Measurements from ENCODE around the gene PODXL. TPM values are rescaled to one million over a fixed set of nuclear protein-coding genes. Genes with fewer than 3 reads are reported as not detected.

The PODXL gene
- total RNA-seq, 2 donors from 2014 or later: 41.9 to 46.7 TPM

DNA sequence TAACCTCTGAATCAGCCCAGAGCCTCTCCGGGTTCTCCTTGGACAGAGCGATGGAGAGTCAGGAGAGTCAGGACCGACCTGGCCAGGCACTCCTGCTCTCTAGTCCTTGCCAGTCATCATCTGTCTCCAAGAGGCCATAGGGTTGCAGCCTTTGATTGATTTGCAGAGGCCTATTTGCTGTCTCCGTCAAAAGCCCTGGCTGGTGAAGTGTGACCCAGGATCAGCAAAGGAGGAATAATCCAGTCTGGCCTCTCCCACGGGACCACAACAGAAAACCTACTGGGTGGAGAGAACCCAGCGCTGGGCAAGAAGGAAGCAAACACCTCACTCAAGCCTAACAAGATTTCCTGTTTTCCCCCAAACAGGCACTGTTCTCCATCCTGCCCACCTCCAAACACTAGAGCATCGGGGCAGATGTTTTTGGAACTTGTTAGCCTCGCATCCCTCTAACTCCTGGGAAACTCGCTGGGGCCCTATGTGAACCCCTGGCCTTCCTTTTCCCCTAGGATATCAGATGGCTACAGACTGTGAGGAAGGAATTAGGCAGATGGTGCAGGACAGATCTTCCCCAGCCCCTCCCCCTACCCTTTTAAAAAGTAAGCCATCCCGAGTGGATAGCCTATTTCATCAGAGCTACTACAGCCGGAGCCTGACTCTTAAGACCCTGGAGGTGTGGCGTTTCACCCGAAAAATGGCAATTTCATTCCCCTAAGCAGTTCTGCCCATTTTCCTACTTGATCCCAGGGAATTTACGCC, 54.3 kb downstream of the PODXL start:
- no peak for DNase-seq (ENCODE audit: low spot score)
- intact Hi-C loops (cut with DNase I): no loop called here

DNA sequence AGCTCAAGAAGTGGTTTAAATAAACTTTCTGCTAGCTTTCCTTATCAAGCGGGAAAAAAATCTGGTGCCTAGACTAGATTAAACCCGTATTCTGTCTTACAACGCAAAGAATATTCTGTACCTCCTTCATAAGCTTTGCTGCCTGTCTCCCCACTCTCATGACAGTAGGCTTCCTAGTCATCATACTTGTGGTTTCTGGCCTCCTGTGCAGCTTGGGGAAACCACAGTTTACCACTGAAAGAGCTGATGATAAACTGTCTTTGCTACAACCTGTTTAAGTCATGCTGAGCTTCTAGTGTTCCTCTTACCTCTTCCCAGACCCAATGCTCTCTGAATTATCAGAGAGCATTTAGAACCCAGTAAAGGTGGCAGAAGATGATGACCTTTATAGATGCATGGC, 55.0 kb downstream of the PODXL start:
- intact Hi-C loops (cut with DNase I): no loop called here
- DNase-seq (ENCODE audit: low spot score): no peak

DNA sequence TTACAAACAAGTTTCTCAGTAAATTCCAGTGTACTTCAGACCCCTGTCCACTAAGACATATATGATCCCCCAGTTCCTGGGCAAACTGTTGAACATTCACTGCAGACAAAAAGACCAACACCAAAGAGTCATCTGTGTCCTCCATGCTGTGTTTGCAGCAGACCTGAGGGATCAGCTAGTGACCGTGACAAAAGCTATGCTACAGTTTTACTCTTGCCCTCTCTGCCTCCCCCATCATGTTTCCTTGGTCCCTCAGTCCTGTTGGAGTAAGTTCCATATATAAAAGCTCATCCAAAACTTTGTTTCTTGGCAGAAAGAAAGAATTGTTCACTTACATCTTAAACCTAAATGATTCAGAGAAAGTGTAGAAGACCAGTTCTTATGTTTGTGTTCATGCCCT, 56.1 kb downstream of the PODXL start:
- intact Hi-C loops (cut with DNase I): no loop called here
- no peak for DNase-seq (ENCODE audit: low spot score)

DNA sequence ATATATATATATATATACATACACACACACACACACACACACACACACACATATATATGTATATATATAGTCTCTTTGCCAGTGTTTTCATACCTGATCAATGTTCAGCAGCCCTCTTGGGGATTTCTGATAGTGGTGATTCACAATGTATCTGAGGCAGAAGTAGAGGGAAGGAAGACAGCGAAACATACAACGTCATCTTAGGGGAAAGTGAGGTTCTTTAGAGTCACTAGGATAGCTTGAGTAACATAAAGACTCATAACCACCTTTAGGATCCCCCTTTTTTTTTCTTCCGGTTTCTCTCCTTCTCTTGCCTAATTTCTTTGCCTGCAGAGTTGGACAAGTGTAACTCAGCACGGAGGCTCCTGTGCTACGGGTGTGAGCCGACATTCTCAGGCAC, 56.6 kb downstream of the PODXL start:
- DNase-seq (ENCODE audit: low spot score): no peak
- intact Hi-C loops (cut with DNase I): no loop called here

DNA sequence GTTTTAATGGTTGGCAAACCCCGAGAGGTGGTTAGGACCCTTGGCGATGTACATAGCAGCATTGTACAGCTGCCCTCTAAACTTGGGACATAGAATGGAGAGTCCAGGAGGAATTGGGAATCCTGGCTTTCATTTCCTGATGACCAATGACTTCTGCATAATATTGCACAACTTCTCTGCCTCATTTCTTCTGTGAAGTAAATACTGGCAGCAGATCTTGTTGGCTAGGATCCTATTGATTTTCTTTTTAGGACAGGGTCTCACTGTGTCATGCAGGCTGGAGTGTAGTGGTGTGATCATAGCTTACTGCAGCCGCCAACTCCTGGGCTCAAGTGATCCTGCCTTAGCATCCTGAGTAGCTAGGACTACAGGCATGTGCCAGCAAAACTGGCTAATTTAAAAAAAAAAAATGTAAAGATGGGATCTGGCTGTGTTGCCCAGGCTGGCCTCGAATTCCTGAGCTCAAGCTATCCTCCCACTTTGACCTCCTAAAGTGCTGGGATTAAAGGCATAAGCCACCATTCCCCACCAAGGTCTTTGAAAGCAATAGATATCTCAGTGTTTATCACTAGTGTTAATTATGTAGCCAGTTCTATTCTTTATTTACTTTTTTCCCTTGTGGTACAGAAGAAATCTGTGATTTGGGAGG, 58.1 kb downstream of the PODXL start:
- no peak for DNase-seq (ENCODE audit: low spot score)
- intact Hi-C loops (cut with DNase I): no loop called here

DNA sequence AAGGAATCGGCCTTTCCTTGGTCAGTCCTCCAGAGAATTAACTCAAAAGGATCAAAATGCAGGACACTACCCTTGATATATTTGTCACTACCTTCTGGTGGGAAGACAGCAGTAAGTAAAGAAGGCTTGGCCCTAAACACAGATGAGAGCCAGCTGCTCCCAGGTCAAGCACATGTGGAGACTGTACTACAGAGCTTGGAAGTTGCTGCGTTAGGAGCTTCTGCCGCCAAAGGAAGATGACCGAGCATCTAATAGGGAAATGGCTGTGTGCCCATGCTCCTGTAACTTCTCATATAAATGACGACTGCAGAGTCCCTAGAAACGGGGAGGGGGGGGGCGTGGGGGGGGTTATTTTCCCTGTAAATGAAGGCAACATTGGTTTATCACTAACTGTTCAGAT, 59.0 kb downstream of the PODXL start:
- intact Hi-C loops (cut with DNase I): no loop called here
- DNase-seq (ENCODE audit: low spot score): no peak

DNA sequence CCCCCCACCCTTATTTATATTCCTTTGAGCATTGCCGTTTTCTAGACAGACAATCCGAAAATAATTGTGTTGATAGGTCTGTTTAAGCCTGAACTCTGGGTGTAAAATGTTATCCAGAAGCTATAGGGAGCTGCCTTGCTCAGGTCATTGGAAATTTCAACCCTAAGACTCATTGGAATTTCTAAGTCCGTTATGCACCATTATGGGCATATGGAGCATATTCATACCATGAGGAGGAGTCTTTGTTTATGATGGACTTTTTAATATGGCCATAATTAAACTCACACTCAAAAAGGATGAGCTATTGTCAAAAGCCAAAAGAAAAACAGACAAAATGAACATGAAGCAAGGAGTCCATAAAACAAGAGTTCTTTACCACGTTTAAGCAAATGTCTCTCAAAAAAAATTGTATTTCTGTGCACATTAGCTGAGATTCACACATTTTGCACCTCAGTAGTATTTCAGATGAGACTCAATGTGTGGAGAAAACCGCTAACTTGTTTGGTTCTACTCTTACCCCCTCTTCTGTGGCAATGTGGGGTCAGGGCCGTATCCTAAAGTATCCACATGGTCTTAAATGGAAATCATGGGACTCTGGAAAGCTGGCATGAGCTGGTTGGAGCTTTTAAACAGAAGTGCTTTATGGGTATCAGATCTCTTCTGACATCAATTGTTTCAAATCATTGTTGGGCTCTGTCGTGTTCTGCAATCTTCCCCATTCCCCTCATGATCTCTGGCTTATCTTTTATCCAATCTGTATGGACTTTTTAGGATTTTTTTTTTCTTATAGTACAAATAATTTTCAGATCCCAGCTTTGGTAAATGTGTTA, 60.5 kb downstream of the PODXL start:
- intact Hi-C loops (cut with DNase I): no loop called here
- no peak for DNase-seq (ENCODE audit: low spot score)

DNA sequence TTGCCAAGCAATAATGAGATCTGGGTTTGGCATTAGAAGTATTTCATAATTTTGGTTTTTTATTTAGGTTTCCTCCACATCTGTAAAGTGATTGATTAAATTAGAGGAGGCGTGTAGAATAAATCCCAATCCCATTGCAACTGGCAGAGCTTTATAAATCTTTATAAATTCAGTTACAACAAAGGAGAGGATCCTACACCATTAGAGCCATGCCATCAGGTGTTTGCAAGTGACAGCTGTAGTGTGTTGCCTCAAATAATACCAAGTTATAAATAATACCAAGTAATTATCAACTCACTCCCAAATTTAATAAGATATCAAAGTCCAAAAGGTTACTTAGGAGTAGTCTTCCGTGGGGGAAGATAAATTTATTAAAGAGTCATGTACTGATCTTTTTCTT, 62.2 kb downstream of the PODXL start:
- DNase-seq (ENCODE audit: low spot score): no peak
- intact Hi-C loops (cut with DNase I): no loop called here

DNA sequence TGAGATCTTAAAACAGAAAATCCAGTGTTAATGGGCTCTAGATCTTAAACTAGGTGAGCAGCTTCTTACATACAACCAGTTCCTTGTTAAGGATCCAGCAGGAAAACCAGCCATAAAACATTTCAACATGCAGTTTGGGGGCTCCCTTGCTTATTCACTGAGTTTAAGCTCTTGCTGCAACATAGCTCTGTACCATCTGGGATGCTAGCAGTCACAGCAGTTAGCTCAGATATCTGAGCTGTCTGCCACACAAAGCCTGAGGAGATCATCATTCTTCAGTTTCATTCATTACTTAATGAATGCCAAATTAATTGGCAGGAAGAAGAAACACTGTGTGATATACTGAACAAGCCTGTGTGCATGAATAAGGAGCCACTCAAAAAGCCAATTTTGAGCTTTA, 62.8 kb downstream of the PODXL start:
- DNase-seq (ENCODE audit: low spot score): no peak
- intact Hi-C loops (cut with DNase I): no loop called here

DNA sequence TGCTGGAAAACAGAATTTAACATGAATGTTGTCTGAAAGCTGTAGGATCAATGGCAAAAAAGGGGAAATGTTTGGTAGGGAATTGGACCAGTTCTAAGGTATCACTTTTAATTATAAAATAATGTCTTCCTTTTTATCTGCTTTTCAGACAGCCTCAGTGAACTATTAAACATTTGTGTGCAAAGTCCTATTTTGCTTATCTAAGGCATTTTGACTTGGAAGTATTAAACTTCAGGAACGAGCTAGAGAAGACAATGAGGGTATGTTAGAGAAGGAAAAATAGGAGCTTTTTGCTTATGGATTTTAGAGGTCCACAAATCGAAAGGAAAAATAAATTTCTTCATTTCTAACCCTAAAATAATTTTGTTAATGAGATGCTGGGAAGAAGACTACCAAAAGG, 63.3 kb downstream of the PODXL start:
- DNase-seq (ENCODE audit: low spot score): no peak
- intact Hi-C loops (cut with DNase I): no loop called here

DNA sequence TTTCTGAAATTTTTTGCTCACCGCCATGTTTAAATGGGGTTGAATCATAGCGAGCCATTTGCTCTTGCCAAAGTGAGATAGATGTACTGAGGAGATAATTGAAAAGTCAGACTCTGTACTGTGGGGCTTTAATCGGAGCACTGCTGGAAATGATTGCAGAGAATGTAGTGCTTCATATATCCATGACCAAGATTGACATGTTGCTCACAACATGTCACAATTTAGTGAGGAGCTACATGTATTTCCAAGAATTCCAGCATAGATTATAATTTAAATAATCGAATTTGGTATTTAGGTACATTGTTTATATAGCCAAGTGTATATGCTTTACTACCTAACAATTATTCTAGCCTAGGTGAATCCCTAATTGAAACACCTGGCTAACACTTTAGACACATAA, 66.5 kb downstream of the PODXL start:
- DNase-seq (ENCODE audit: low spot score): no peak
- intact Hi-C loops (cut with DNase I): no loop called here

DNA sequence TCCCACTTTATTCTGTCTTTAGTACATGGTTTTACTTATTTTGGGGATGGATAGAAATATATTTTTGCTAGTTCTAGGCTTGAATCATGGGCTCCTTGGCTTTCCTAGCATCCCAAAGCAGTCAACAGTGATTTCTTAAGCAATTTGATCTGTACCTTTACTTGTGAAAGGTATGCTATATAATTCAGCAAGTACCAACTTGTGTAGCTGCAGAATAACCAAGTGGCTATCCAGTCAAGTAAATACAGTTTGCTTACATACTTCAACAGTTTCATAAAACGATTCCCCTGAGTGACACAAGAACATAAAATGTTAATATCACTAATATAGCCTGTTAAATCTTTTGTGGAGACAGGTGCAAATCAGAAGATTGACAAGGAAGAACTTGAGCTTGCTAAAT, 67.2 kb downstream of the PODXL start:
- intact Hi-C loops (cut with DNase I): no loop called here
- DNase-seq (ENCODE audit: low spot score): no peak

DNA sequence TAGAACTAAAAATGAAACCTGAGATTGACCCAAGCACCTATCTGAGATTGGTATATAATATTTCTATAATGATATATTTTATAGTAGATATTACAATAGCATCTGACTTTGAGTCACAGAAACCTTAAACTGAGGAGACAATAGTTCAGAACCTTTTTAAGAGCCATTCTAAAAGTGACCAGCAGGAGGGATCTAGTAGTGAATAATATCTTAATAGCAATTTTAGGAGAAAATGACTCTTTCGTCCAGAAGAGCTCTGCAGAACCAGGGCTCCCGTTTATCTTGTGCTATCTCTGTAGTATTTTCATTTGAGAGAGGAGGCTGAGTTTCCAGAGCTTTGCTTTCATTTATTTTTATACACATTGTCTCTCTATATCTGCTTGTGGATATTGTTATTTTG, 68.1 kb downstream of the PODXL start:
- intact Hi-C loops (cut with DNase I): no loop called here
- no peak for DNase-seq (ENCODE audit: low spot score)

DNA sequence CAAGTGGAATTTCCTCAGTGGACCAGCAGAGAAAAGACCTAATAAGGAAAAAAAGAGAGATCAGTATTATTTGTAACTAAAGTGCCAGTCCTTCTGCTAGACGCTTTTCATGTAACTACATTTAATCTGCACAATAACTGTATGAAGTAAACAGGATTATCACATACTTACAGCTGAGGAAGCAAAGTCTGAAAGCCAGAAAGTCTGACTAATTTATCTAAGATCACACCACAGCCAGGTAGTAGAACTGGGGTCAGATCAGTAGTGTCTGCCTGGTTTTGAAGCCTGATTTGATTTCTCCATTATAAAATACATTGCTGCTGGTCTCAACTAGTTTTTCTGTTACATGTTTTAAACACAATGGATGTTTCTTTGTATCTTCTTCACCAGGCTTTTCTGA, 69.2 kb downstream of the PODXL start:
- intact Hi-C loops (cut with DNase I): no loop called here
- no peak for DNase-seq (ENCODE audit: low spot score)

DNA sequence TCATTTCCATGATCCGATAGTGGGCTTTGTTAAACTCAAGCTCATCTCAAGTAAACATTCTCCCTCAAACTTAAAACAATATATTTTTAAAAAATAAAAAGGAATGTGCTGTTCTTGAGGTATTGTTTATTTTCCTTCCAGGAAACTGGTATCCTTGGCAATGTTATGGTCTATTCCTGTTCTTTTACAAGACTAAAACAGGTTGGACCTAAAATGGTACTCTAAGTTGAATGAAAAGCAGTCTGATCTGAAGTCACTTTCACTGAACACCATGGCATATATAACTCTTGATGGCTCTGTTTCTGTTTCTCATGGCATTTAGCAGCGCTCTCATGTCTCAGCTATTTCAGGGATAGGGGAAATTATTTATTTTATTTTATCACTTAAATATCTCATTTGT, 70.1 kb downstream of the PODXL start:
- intact Hi-C loops (cut with DNase I): no loop called here
- DNase-seq (ENCODE audit: low spot score): no peak

DNA sequence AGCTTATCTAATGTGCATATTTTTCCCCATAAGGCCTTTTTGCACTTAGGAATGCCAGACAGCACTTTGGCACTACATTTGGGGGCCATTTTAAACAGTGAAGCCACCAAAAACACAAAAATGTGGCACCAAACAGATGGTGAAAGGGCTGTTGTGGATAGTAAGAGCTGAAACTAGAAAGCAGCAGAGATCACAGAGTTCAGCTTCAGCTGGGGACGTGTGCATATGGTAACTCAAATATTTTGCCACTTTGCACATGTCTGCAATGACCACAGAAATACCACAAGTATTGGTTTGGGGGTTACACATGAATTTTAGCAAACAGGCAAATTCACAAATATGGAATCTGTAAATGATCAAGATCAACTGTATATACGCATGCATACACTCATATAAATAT, 72.8 kb downstream of the PODXL start:
- no peak for DNase-seq (ENCODE audit: low spot score)
- intact Hi-C loops (cut with DNase I): no loop called here

DNA sequence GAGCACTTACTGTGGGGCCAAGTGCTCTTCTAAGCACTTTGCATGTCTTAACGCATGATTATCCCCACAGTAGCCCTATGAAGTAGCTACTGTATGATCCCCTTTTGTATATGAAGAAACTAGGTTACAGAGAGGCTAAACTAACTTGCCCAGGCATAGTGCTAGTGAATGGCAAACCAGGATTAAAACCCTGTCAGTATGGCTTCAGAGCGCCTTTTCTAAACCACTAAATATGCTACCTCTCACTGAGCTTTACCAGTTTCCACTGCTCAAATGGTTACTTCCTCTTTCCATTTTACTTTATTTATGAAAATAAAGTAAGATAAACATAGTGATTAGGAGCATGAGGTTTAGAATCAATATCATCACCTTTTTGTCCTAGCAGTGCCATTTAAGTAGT, 73.6 kb downstream of the PODXL start:
- intact Hi-C loops (cut with DNase I): no loop called here
- no peak for DNase-seq (ENCODE audit: low spot score)

DNA sequence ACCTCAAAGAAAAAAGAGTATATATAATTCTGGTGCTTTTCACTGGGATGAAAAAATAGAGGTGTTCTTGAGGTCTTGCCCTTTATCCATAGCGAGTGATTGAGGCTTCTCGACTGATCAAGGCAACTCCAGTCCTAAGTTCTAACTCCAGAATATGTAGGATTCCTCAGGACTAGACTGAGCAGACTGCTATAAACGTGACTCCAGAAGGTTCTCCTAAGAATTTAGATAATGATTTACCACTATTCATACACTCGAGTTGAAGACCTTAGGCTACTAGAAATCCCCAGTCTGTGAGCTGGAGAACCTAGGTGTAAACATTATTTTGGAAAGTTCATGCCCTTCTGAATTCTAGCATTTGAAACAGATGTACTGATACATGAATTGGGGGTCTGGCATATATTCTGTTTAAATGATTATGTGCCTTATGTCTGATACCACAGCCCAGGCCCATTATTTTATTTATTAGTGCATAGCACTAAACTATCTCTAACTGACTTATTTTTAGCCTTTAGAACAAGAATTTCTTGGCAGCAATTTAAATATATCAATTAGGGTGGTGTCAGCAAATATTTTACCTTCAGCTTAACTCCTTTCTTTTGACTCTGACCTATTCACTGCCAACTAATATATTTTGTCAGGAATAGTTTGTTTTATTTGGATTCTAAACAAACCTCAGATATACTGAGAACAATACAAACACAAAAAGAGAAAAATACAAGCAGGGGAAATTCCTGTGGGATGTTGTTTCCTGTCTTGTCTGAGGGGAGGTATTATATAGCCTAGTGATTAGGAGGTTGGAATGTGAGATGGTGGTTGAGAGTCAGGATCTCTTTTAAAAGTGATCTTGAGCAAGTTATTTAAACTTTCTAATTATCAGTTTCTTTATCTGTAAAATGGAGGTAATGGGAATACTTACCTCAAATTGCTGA, 75.8 kb downstream of the PODXL start:
- DNase-seq (ENCODE audit: low spot score): no peak
- intact Hi-C loops (cut with DNase I): no loop called here

DNA sequence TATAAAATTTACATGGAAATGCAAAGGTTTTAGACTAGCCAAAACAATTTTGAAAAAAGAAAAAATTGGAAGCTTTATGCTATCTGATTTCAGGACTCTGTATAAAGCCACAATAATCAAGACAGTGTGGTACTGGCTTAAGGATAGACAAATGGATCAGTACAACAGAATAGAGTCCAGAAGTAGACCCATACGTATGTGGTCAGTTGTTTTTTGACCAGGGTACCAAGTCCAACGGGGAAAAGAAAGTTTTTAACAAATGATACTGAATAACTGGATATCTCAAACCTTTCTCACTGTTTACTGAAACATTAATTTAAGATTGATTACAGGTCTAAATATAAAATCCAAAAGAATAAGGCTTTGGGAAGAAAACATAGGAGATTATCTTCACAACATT, 79.7 kb downstream of the PODXL start:
- intact Hi-C loops (cut with DNase I): no loop called here
- DNase-seq (ENCODE audit: low spot score): no peak
